ENCODE measurements around the gene CBX1.

Gene CBX1

GRCh38 chr17:48044851-48045250, 56.4 kb downstream of the CBX1 start:
- H3K27ac ChIP-seq (ENCODE audit: low read depth, low read length), result no peak overlapping the region

GRCh38 chr17:48043176-48043575, 58.1 kb downstream of the CBX1 start:
- Histone ChIP-seq H4K20me1 (ENCODE audit: control insufficient read depth, insufficient read depth, low read depth, low read length) (no peaks in the 10 kb centered on the region), H3K9me2 (replicated peaks; ENCODE audit: control insufficient read depth, low read length) (no peaks in the 10 kb centered on the region), H3K4me1 (ENCODE audit: control insufficient read depth, low read length) (peaks cover 25% of the 10 kb centered on the region), H3K27me3 (ENCODE audit: control insufficient read depth, low read length) (peaks cover 5% of the 10 kb centered on the region), H3K9me3 (ENCODE audit: control insufficient read depth, insufficient read depth, low read length) (no peaks in the 10 kb centered on the region), H3K36me3 (ENCODE audit: control insufficient read depth, low read length) (peaks cover 7% of the 10 kb centered on the region; the same call in 1 of the 2 replicates), H3K4me2 (ENCODE audit: low read length) (no peak overlapping the region), H3K79me2 (ENCODE audit: control insufficient read depth, low read length) (peaks cover 23% of the 10 kb centered on the region), H3F3A (ENCODE audit: control insufficient read depth, insufficient read depth) (peaks cover 5% of the 10 kb centered on the region; the same call in 1 of the 2 replicates), H3K27ac (ENCODE audit: low read depth, low read length) (no peak overlapping the region), H3K4me3 (ENCODE audit: low read length) (no peak overlapping the region)
- no peak for TF ChIP-seq CTCF (IDR thresholded peaks at IDR 0.05; ENCODE audit: low read depth, low read length, poor library complexity, severe bottlenecking)
- no peak for TF ChIP-seq EZH2phosphoT487 (IDR thresholded peaks at IDR 0.05; ENCODE audit: borderline replicate concordance, low read length)

More at GRCh38 chr17:48044851-48045250, 56.4 kb downstream of the CBX1 start:
- H3F3A ChIP-seq (ENCODE audit: control insufficient read depth, insufficient read depth), result peaks cover 2% of the 10 kb centered on the region; the same call in 1 of the 2 replicates
- H3K4me3 ChIP-seq (ENCODE audit: low read length), result no peak overlapping the region
- no peaks in the 10 kb centered on the region for H3K9me2 ChIP-seq (replicated peaks; ENCODE audit: control insufficient read depth, low read length)
- peaks cover 27% of the 10 kb centered on the region for H3K4me1 ChIP-seq (ENCODE audit: control insufficient read depth, low read length)
- H3K36me3 ChIP-seq (ENCODE audit: control insufficient read depth, low read length), result peaks cover 14% of the 10 kb centered on the region
- H3K27me3 ChIP-seq (ENCODE audit: control insufficient read depth, low read length), result no peaks in the 10 kb centered on the region
- no peak overlapping the region for H3K4me2 ChIP-seq (ENCODE audit: low read length)
- TF ChIP-seq CTCF (IDR thresholded peaks at IDR 0.05; ENCODE audit: low read depth, low read length, poor library complexity, severe bottlenecking), result no peak
- TF ChIP-seq EZH2phosphoT487 (IDR thresholded peaks at IDR 0.05; ENCODE audit: borderline replicate concordance, low read length), result no peak
- H3K79me2 ChIP-seq (ENCODE audit: control insufficient read depth, low read length), result peaks cover 39% of the 10 kb centered on the region
- no peaks in the 10 kb centered on the region for H3K9me3 ChIP-seq (ENCODE audit: control insufficient read depth, insufficient read depth, low read length)
- peaks cover 4% of the 10 kb centered on the region; the same call in 1 of the 2 replicates for H4K20me1 ChIP-seq (ENCODE audit: control insufficient read depth, insufficient read depth, low read depth, low read length)

DNA sequence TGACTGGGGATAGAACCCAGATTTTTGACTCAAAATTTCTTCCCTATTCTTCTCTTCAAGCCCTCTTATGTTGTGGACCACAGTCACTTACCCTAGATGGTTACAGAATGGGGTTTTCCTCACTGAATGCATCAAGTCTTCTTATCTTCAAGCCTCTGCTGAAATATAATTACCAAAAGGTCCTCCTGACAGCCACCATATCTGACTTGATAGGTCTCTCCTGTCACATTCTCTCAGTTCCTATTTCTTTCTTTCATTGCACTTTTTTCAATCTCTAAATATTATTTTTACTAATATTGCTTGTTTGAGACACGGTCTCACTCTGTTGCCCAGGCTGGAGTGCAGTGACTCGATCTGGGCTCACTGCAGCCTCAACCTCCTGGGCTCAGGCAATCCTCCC, 62.6 kb downstream of the CBX1 start:
- Histone ChIP-seq H3K36me3 (ENCODE audit: control insufficient read depth, low read length) (no peaks in the 10 kb centered on the region), H3K9me2 (replicated peaks; ENCODE audit: control insufficient read depth, low read length) (no peaks in the 10 kb centered on the region), H3K79me2 (ENCODE audit: control insufficient read depth, low read length) (no peaks in the 10 kb centered on the region), H3K4me3 (ENCODE audit: low read length) (no peak overlapping the region), H3F3A (ENCODE audit: control insufficient read depth, insufficient read depth) (peaks cover 7% of the 10 kb centered on the region; the same call in 1 of the 2 replicates), H4K20me1 (ENCODE audit: control insufficient read depth, insufficient read depth, low read depth, low read length) (no peaks in the 10 kb centered on the region), H3K9me3 (ENCODE audit: control insufficient read depth, insufficient read depth, low read length) (no peaks in the 10 kb centered on the region), H3K4me1 (ENCODE audit: control insufficient read depth, low read length) (peaks cover 18% of the 10 kb centered on the region), H3K27me3 (ENCODE audit: control insufficient read depth, low read length) (peaks cover 20% of the 10 kb centered on the region), H3K4me2 (ENCODE audit: low read length) (no peak overlapping the region), H3K27ac (ENCODE audit: low read depth, low read length) (no peak overlapping the region)
- TF ChIP-seq CTCF (IDR thresholded peaks at IDR 0.05; ENCODE audit: low read depth, low read length, poor library complexity, severe bottlenecking), result no peak
- no peak for TF ChIP-seq EZH2phosphoT487 (IDR thresholded peaks at IDR 0.05; ENCODE audit: borderline replicate concordance, low read length)

All from DOHH2 (cell line).